Epithelial cell of proximal tubule (primary cell): ENCODE data around the gene DCANP1. TPM values are rescaled to one million over a fixed set of nuclear protein-coding genes. Genes with fewer than 3 reads are reported as not detected.

ENCODE experiments used
- DNase-seq: peaks from one replicate; pipeline ENCODE4 v3.0.0-alpha.2; 2011; ENCODE audit warnings: low read depth
- H3K4me3 ChIP-seq: 2 replicates; pipeline ENCODE4 v1.5.1; 2011; ENCODE audit warnings: low read depth, mild to moderate bottlenecking, low read length
- total RNA-seq: library from RNA; depleted of rRNA; stranded (reverse); fragments of >200 nt; gene quantifications from 2 replicates; pipeline ENCODE4 v1.2.3, GENCODE V29; 2015
- TF ChIP-seq, protein P1 (sequence below): conservative IDR thresholded peaks from 2 replicates; pipeline ENCODE4 v1.5.1; 2012; ENCODE audit warnings: low read depth, mild to moderate bottlenecking, low read length

Gene DCANP1
- total RNA-seq, 1 donor from 2014 or later = not detected

DNA sequence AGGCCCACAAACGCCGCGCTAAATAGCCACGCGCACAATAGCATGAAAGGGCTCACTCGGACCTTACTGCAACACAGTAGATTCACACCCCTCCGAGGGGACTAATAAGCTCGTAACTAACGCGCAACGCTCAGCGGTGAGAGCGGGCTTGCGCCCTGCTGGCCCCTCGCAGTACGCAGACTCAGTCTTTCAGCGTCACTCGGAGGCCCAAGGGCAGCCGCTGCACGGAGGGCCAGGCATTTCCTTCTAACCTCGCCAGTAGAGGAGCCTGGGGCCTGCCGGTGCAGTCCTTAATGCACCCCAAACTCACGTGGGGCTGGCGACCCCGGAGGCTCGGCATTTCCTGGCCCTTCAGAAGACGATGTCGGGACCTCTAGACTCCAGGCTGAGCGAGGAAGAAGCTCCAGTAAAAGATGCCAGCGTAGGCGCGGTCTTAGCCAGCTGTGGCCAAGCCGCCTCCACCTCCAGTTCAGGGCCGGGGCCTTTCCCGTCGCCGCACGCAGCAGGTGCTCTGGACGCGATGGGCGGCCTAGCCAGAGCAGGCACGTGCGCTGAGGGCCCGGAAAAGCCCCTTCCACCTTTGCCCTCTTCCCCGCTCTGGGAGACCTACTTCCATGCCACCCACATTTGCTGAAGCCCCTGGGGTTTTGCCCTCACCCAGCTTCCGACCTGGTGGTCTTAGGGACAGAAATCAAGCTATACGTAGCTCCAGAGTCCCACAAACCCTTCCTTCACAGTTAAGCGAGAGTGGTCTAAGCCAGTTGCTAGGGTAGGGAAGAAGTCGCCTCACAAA lies 43.3 kb upstream of the DCANP1 start:
- no peak overlapping the region for H3K4me3 ChIP-seq
- TF ChIP-seq, protein P1, sequence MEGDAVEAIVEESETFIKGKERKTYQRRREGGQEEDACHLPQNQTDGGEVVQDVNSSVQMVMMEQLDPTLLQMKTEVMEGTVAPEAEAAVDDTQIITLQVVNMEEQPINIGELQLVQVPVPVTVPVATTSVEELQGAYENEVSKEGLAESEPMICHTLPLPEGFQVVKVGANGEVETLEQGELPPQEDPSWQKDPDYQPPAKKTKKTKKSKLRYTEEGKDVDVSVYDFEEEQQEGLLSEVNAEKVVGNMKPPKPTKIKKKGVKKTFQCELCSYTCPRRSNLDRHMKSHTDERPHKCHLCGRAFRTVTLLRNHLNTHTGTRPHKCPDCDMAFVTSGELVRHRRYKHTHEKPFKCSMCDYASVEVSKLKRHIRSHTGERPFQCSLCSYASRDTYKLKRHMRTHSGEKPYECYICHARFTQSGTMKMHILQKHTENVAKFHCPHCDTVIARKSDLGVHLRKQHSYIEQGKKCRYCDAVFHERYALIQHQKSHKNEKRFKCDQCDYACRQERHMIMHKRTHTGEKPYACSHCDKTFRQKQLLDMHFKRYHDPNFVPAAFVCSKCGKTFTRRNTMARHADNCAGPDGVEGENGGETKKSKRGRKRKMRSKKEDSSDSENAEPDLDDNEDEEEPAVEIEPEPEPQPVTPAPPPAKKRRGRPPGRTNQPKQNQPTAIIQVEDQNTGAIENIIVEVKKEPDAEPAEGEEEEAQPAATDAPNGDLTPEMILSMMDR = no peak
- DNase-seq = no peak

DNA sequence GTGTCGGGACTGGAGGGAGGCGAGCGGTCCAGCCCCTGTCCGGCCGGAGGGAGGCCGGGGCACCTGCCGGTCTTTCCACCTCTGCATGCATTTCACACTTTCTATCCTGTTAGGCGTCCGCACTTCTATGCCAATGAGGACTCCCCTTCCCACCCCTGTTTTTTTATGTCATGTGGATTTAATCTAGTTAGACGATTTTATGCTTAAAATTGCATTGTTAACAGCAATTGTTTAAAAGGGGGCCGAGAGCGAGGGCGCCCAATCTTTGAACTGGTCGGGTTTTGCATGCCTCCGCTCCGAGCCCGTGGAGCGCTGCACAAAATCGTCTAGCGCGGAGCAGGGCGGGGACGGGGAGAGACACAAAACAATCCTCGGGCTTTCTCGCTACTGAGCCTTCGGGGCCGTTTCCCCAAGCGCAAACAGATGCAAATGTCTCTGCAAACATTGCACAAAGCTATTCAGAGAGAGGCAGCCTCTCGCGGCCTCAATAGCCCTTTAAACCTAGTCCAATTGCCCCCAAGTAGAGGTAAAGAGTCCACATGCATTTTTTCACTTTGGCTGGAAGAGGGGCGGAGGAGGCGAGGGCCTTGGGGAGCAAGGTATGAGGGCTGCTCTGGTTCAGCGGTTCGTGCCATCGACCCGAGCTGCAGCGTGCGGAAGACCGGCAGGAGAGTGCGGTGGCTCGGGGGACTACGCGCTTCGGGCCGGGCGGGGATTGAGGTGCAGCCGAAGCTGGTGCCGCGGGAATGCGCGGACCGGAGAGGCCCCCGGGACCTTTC lies 42.5 kb upstream of the DCANP1 start:
- no peak for DNase-seq
- TF ChIP-seq, protein P1 = no peak
- H3K4me3 ChIP-seq = peak overlapping the region; percentile 49

DNA sequence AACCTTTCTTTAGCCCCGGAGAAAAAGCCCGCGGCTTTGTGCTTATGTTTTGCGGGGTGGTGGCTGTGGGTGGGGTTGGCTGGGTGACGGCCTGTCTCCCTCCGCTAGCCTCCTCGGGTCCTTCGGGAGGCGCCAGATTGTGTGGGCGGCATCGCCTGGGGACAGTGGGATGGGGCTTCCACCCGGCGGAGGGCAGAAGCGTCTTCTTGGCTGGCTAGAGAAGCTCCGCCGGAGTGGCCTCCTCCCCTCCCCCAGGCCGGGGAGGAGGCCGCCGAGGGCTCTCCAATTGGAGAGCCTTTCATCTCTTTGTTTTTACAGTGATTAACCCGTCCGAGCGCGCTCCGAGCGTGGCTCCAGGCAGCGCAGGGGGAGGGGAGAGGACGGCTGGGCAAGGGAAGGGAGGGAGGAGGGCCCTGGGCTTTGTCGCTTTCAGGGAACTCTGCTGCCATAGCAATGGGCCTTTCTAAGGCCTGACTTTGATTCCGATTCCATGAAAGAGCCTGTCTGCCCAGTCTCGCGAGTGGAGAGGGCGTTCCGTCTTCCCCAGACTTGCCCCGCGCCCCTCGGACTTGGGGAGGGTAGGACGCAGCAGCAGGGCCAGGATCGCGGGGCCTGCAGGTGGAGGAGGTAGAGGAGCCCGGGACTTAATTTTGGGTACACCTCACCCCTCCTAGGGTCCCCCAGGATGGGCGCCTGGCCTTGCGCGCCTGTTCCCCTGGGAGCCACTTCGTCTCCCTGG lies 41.7 kb upstream of the DCANP1 start:
- H3K4me3 ChIP-seq = peak overlapping the region; percentile 49
- TF ChIP-seq, protein P1 = no peak
- no peak for DNase-seq

DNA sequence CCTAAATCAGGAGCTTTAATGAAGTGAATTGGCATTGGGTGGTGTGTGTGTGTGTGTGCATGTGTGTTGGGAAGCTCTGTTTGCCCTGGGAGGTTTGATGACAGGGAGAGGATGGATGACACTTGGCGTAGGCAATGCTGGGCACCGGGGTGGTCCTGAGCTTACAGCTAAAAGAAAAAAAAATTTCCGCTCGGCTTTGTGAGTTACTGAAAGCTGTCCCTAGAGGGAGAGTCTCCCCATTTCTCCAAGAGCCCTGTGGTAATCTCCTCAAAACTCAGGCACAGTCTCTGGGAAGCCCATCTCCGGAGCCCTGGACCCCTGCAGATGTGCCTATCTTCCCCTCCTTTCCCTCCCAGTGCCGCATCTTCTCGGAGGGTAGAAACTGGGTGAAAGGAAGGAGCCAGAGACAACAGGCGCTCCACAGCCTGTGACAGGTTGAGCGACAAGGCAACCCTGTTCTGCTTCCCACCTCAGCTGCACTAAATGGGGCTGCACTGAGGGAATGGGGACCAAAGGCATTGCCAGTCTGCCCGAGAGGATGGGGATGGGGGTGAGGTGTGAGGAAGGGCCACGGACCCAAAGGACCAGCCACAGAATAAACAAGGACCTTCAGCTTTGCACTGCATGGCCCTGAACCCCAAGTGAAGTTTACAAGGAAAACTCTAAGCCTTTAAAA lies 40.8 kb upstream of the DCANP1 start:
- no peak for DNase-seq
- TF ChIP-seq, protein P1 = no peak
- H3K4me3 ChIP-seq = no peak overlapping the region

DNA sequence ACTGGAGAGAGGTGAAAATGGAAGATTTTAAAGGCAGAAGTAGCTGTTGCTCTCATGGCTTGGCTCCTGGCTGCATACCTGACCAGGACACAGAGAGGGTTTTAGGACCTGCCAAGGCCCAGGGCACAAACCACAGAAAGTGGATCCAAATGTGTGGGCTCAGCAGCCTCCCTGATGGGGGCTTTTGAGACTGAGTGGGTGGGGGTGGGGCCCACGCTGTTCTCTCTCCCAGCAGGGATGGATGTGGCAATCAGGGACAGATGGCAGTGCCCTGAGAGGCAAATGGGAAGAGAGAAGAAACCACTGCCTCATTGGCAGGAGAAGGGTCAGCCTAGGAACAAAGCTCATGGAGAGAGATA lies 39.9 kb upstream of the DCANP1 start:
- no peak overlapping the region for H3K4me3 ChIP-seq
- no peak for DNase-seq
- TF ChIP-seq, protein P1 = no peak

DNA sequence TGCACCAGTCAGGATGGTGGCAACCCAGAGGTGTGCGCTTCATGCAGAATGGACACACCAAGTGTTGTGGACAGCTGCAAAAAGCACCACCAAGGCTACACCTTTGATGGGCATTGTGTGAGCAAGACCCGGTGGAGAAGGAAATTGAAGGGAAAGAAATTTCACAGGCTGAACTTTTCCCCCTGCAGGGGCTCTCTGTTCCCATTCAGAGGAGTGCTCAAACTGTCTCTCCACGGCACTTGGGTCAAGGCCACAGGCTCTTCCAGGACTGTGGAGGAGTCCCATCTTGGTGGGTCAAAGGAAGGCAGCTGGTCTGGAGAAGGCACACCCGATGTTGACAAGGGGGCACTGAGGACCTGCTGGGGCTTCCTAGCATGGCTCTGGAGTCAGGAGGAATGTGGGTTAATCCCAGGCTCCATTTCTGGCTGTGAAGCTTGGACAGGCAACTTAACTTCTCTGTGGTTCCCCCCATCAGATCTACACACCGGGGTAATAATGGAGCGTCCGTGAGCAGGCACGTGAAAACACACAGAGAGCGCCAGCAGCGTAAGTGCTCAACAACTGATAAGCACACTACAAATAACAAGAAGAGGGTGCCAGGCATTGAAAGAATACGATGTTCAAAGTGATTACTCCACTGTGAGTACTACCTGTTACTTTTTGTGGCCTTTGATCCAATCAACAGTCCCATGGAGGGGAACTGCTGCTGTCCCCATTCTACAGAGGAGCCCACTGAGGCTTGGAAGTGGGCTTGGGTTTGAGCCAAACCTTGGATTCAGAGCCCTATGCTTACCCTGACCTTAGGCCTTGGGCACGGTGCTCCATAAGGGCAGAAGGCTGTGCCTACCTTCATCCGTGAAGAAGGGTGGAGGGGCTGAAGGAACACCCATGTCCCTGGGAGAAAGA lies 39.2 kb upstream of the DCANP1 start:
- no peak overlapping the region for H3K4me3 ChIP-seq
- DNase-seq = no peak
- TF ChIP-seq, protein P1 = no peak
